ENCODE results near the gene XKR7.

The XKR7 gene

GRCh38 chr20:32050851-32051556 is 83.1 kb downstream of the XKR7 start:
- DNase-seq (ENCODE audit: low spot score), result peak; percentile 45
- TF ChIP-seq CTCF (IDR thresholded peaks at IDR 0.05; ENCODE audit: extremely low read depth, missing control alignments), result no peak

- DNase-seq (ENCODE audit: low spot score), result no peak
- TF ChIP-seq CTCF (IDR thresholded peaks at IDR 0.05; ENCODE audit: extremely low read depth, missing control alignments), result no peak
These were observed 83.8 kb downstream of the XKR7 start for GRCh38 chr20:32051720-32052089.

GRCh38 chr20:32052090-32052777 is 84.3 kb downstream of the XKR7 start, which contains the start of gene HCK:
HCK (plus strand) TSS chr20:32052242.
- no peak for TF ChIP-seq CTCF (IDR thresholded peaks at IDR 0.05; ENCODE audit: extremely low read depth, missing control alignments)
- DNase-seq (ENCODE audit: low spot score), result peak; percentile 69

- peak; percentile 63 for DNase-seq (ENCODE audit: low spot score)
- TF ChIP-seq CTCF (IDR thresholded peaks at IDR 0.05; ENCODE audit: extremely low read depth, missing control alignments), result no peak
These were observed 84.9 kb downstream of the XKR7 start for GRCh38 chr20:32052778-32053362.

Data from GM20000 (cell line).